Keratinocyte (primary cell): ENCODE data around the gene MAPKBP1.

Experiments used
- CTCF ChIP-seq, 3 experiments: IDR thresholded peaks in 1 of 3; conservative IDR thresholded peaks in 1 of 3; optimal IDR thresholded peaks in 1 of 3; 2 replicates in 2 of 3; 3 replicates in 1 of 3; pipeline versions ENCODE3 to v1.5.1; 2011; ENCODE audit warnings: low read length in 3 of 3, mild to moderate bottlenecking in 3 of 3, moderate library complexity in 2 of 3, control low read depth in 1 of 3, inconsistent platforms in 1 of 3; ENCODE audit not compliant: insufficient read depth in 2 of 3; ENCODE audit errors: extremely low read depth in 1 of 3
- EZH2 ChIP-seq: IDR thresholded peaks from one replicate; pipeline ENCODE4 v1.6.1; 2012; ENCODE audit warnings: inconsistent platforms, mild to moderate bottlenecking, low read length, moderate library complexity

- no peak for TF ChIP-seq CTCF (optimal IDR thresholded peaks at IDR 0.05 in 1 of 3, IDR thresholded peaks at IDR 0.05 in 1 of 3, conservative IDR thresholded peaks at IDR 0.05 in 1 of 3; ENCODE audit: extremely low read depth in 1 of 3, insufficient read depth in 2 of 3, low read length in 3 of 3)
- no peak for TF ChIP-seq EZH2
Measured at GRCh38 chr15:41805711-41806110, 31.4 kb downstream of the MAPKBP1 start.
